MM.1S (cell line): ENCODE measurements around the gene CPEB4.

Experiments used
- DNase-seq: peaks from one replicate; pipeline ENCODE4 v3.0.0-alpha.2; 2015
- H2AFZ ChIP-seq: fragments of 300-600 bp; sonication (generic); 2 replicates; pipeline ENCODE4 v1.6.0; 2016; ENCODE audit warnings: antibody characterized with exemption, low read length
- H3F3A ChIP-seq: fragments of 300-600 bp; sonication (generic); 2 replicates; pipeline ENCODE4 v1.6.1; 2016; ENCODE audit warnings: mild to moderate bottlenecking, antibody characterized with exemption, low read length, moderate library complexity, mixed read lengths; ENCODE audit not compliant: insufficient read depth
- H3K27ac ChIP-seq: fragments of 300-600 bp; sonication (generic); 2 replicates; pipeline ENCODE4 v1.5.1; 2016; ENCODE audit warnings: mild to moderate bottlenecking, low read length
- H3K27me3 ChIP-seq: fragments of 300-600 bp; sonication (generic); replicated peaks from 2 replicates; pipeline ENCODE4 v1.6.0; 2016; ENCODE audit warnings: low read length; ENCODE audit not compliant: insufficient read depth
- H3K36me3 ChIP-seq: fragments of 300-600 bp; sonication (generic); replicated peaks from 2 replicates; pipeline ENCODE4 v1.6.1; 2016; ENCODE audit warnings: mild to moderate bottlenecking, low read length, mixed read lengths; ENCODE audit not compliant: insufficient read depth
- H3K4me1 ChIP-seq: fragments of 300-600 bp; sonication (generic); 2 replicates; pipeline ENCODE4 v1.6.1; 2016; ENCODE audit warnings: low read length, mixed read lengths
- H3K4me2 ChIP-seq: fragments of 300-600 bp; sonication (generic); 2 replicates; pipeline ENCODE4 v1.6.0; 2016; ENCODE audit warnings: low read depth, low read length
- H3K4me3 ChIP-seq: fragments of 300-600 bp; sonication (generic); 2 replicates; pipeline ENCODE4 v1.5.1; 2016; ENCODE audit warnings: low read length, mixed read lengths
- H3K79me2 ChIP-seq: fragments of 300-600 bp; sonication (generic); 2 replicates; pipeline ENCODE4 v1.6.1; 2016; ENCODE audit warnings: mixed run types, low read length, mixed read lengths
- H3K9ac ChIP-seq: fragments of 300-600 bp; sonication (generic); 2 replicates; pipeline ENCODE4 v1.6.1; 2016; ENCODE audit warnings: low read length, mixed read lengths
- H3K9me2 ChIP-seq: fragments of 300-600 bp; sonication (generic); replicated peaks from 2 replicates; pipeline ENCODE4 v1.6.1; 2016; ENCODE audit warnings: mild to moderate bottlenecking, low read length, mixed read lengths; ENCODE audit not compliant: insufficient read depth
- H3K9me3 ChIP-seq: fragments of 300-600 bp; sonication (generic); replicated peaks from 2 replicates; pipeline ENCODE4 v1.6.1; 2016; ENCODE audit warnings: mild to moderate bottlenecking, low read length, mixed read lengths; ENCODE audit not compliant: insufficient read depth
- H4K20me1 ChIP-seq: fragments of 300-600 bp; sonication (generic); 2 replicates; pipeline ENCODE4 v1.6.1; 2016; ENCODE audit warnings: mild to moderate bottlenecking, low read length, moderate library complexity, mixed read lengths; ENCODE audit not compliant: insufficient read depth
- CTCF ChIP-seq: fragments of 300-600 bp; sonication (generic); IDR thresholded peaks from 2 replicates; pipeline ENCODE4 v1.5.1; 2016; ENCODE audit warnings: antibody characterized with exemption, low read length, mixed read lengths
- EZH2 ChIP-seq: fragments of 300-600 bp; sonication (generic); optimal IDR thresholded peaks from 2 replicates; pipeline ENCODE3; 2017; ENCODE audit warnings: low read depth, mild to moderate bottlenecking, antibody characterized with exemption, low read length, mixed read lengths
- EZH2phosphoT487 ChIP-seq: fragments of 300-600 bp; sonication (generic); IDR thresholded peaks from 2 replicates; pipeline ENCODE4 v1.6.1; 2018; ENCODE audit warnings: antibody characterized with exemption, low read length

CPEB4 gene

GRCh38 chr5:173984218-173984617, 96.1 kb downstream of the CPEB4 start:
- TF ChIP-seq CTCF (peak; percentile 56), EZH2phosphoT487 (no peak)
- Histone ChIP-seq H4K20me1 (no peaks in the 10 kb centered on the region), H3K4me1 (no peaks in the 10 kb centered on the region), H3K9me3 (no peaks in the 10 kb centered on the region), H3K9me2 (no peaks in the 10 kb centered on the region), H3K79me2 (no peaks in the 10 kb centered on the region), H3K27ac (no peak overlapping the region), H3K4me2 (no peak overlapping the region), H3K36me3 (no peaks in the 10 kb centered on the region), H3F3A (no peaks in the 10 kb centered on the region), H2AFZ (no peak overlapping the region), H3K4me3 (no peak overlapping the region), H3K9ac (no peak overlapping the region), H3K27me3 (no peaks in the 10 kb centered on the region)
- DNase-seq, result no peak

- Histone ChIP-seq H3K36me3 (no peaks in the 10 kb centered on the region), H3K9me3 (no peaks in the 10 kb centered on the region), H3K4me3 (no peak within 1 kb of the TSS), H3F3A (no peaks in the 10 kb centered on the region), H3K4me2 (no peak within 1 kb of the TSS), H3K9ac (no peak within 1 kb of the TSS), H3K9me2 (no peaks in the 10 kb centered on the region), H3K79me2 (no peaks in the 10 kb centered on the region), H4K20me1 (no peaks in the 10 kb centered on the region), H2AFZ (no peak within 1 kb of the TSS), H3K27me3 (no peaks in the 10 kb centered on the region), H3K4me1 (no peaks in the 10 kb centered on the region), H3K27ac (no peak within 1 kb of the TSS)
- DNase-seq, result no peak
- no peak for TF ChIP-seq CTCF
- no peak for TF ChIP-seq EZH2phosphoT487
- no peak for TF ChIP-seq EZH2
Observed at GRCh38 chr5:173988554-173989431, 100.6 kb downstream of the CPEB4 start, which contains the start of gene C5orf47. Gene C5orf47, plus strand, starts transcription at chr5:173989170. Its CDS starts 94 bp downstream, at chr5:173989264.

- TF ChIP-seq CTCF, result no peak
- no peak for TF ChIP-seq EZH2phosphoT487
- no peak for TF ChIP-seq EZH2
- no peak overlapping the region for H3K4me2 ChIP-seq
Observed at GRCh38 chr5:173989432-173990082, 101.4 kb downstream of the CPEB4 start.

More at GRCh38 chr5:173989432-173990082, 101.4 kb downstream of the CPEB4 start:
- H4K20me1 ChIP-seq, result no peaks in the 10 kb centered on the region
- no peaks in the 10 kb centered on the region for H3K79me2 ChIP-seq
- no peak overlapping the region for H2AFZ ChIP-seq
- H3K27me3 ChIP-seq, result no peaks in the 10 kb centered on the region
- no peaks in the 10 kb centered on the region for H3K36me3 ChIP-seq
- H3K27ac ChIP-seq, result no peak overlapping the region
- no peak overlapping the region for H3K4me3 ChIP-seq
- no peak overlapping the region for H3K9ac ChIP-seq
- H3F3A ChIP-seq, result no peaks in the 10 kb centered on the region
- DNase-seq, result no peak
- no peaks in the 10 kb centered on the region for H3K4me1 ChIP-seq
- no peaks in the 10 kb centered on the region for H3K9me3 ChIP-seq
- no peaks in the 10 kb centered on the region for H3K9me2 ChIP-seq
